ENCODE results near the gene GFAP. TPM values are rescaled to one million over a fixed set of nuclear protein-coding genes. Genes with fewer than 3 reads are reported as not detected.

Gene GFAP
- total RNA-seq, 1 donor from 2014 or later, result not detected

- Mint-ChIP-seq H3K36me3 (ENCODE audit: low read depth, unreplicated experiment) (peaks cover 20% of the 10 kb centered on the region), H3K27ac (ENCODE audit: unreplicated experiment) (no peak overlapping the region), H3K27me3 (ENCODE audit: low read depth, unreplicated experiment) (no peaks in the 10 kb centered on the region), H3K4me1 (ENCODE audit: low read depth, unreplicated experiment) (no peaks in the 10 kb centered on the region), H3K9me3 (ENCODE audit: unreplicated experiment) (no peaks in the 10 kb centered on the region), H3K4me3 (ENCODE audit: unreplicated experiment) (no peak overlapping the region)
- Histone ChIP-seq H3K9me3 (ENCODE audit: insufficient read depth, low read depth, low read length) (no peaks in the 10 kb centered on the region), H3K9ac (ENCODE audit: low read length) (no peak overlapping the region), H3K36me3 (ENCODE audit: insufficient read depth, low read length) (peaks cover 57% of the 10 kb centered on the region), H4K20me1 (ENCODE audit: insufficient read depth, low read length) (peaks cover 28% of the 10 kb centered on the region), H3K4me2 (ENCODE audit: low read length) (no peak overlapping the region), H3K79me2 (ENCODE audit: insufficient read depth, low read length) (no peaks in the 10 kb centered on the region), H2AFZ (ENCODE audit: low read depth, low read length) (no peak overlapping the region), H3K27me3 (ENCODE audit: insufficient read depth, low read length) (no peaks in the 10 kb centered on the region), H3K27ac (ENCODE audit: low read depth, low read length) (no peak overlapping the region), H3K4me3 (ENCODE audit: insufficient read depth, low read depth, low read length) (no peak overlapping the region), H3K4me1 (ENCODE audit: insufficient read depth, low read length) (no peaks in the 10 kb centered on the region)
- FAIRE-seq (no peak), DNase-seq (ENCODE audit: low read depth) (no peak)
- TF ChIP-seq, protein P1, sequence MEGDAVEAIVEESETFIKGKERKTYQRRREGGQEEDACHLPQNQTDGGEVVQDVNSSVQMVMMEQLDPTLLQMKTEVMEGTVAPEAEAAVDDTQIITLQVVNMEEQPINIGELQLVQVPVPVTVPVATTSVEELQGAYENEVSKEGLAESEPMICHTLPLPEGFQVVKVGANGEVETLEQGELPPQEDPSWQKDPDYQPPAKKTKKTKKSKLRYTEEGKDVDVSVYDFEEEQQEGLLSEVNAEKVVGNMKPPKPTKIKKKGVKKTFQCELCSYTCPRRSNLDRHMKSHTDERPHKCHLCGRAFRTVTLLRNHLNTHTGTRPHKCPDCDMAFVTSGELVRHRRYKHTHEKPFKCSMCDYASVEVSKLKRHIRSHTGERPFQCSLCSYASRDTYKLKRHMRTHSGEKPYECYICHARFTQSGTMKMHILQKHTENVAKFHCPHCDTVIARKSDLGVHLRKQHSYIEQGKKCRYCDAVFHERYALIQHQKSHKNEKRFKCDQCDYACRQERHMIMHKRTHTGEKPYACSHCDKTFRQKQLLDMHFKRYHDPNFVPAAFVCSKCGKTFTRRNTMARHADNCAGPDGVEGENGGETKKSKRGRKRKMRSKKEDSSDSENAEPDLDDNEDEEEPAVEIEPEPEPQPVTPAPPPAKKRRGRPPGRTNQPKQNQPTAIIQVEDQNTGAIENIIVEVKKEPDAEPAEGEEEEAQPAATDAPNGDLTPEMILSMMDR (IDR thresholded peaks at IDR 0.05; ENCODE audit: insufficient read depth, low read depth, low read length), result no peak
- TF ChIP-seq EZH2 (IDR thresholded peaks at IDR 0.05; ENCODE audit: insufficient read depth, low read length), result no peak
These were observed 39.5 kb downstream of the GFAP start for GRCh38 chr17:44875761-44876160.

GRCh38 chr17:44872131-44872768 lies 43.0 kb downstream of the GFAP start:
- no peaks in the 10 kb centered on the region for H3K27me3 ChIP-seq (ENCODE audit: insufficient read depth, low read length)
- TF ChIP-seq, protein P1 (IDR thresholded peaks at IDR 0.05; ENCODE audit: insufficient read depth, low read depth, low read length), result no peak
- no peak for TF ChIP-seq EZH2 (IDR thresholded peaks at IDR 0.05; ENCODE audit: insufficient read depth, low read length)
- no peak overlapping the region for H3K27ac Mint-ChIP-seq (ENCODE audit: unreplicated experiment)

DNA sequence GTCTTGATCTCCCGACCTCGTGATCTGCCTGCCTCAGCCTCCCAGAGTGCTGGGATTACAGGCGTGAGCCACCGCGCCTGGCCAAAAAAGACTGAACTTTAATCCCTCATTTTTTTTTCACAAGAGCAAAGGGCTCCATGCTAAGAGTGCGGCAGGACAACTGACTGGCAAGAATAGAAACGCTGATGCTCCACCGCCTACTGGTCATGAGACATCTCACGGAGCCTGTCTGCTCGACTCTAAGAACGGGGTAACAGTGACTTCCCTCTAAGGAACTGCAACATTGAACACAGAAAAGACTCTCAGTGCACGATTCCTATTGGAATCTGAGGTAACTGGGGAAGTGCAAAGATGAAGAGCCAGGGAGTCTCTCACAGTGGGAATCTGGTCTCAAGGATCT lies 43.7 kb downstream of the GFAP start:
- Histone ChIP-seq H3K9me3 (ENCODE audit: insufficient read depth, low read depth, low read length) (no peaks in the 10 kb centered on the region), H3K27me3 (ENCODE audit: insufficient read depth, low read length) (no peaks in the 10 kb centered on the region), H3K4me1 (ENCODE audit: insufficient read depth, low read length) (no peaks in the 10 kb centered on the region), H3K9ac (ENCODE audit: low read length) (no peak overlapping the region), H3K4me2 (ENCODE audit: low read length) (no peak overlapping the region), H3K4me3 (ENCODE audit: insufficient read depth, low read depth, low read length) (no peak overlapping the region), H2AFZ (ENCODE audit: low read depth, low read length) (no peak overlapping the region), H3K27ac (ENCODE audit: low read depth, low read length) (no peak overlapping the region), H3K36me3 (ENCODE audit: insufficient read depth, low read length) (peaks cover 51% of the 10 kb centered on the region), H4K20me1 (ENCODE audit: insufficient read depth, low read length) (peaks cover 12% of the 10 kb centered on the region), H3K79me2 (ENCODE audit: insufficient read depth, low read length) (no peaks in the 10 kb centered on the region)
- no peak for TF ChIP-seq EZH2 (IDR thresholded peaks at IDR 0.05; ENCODE audit: insufficient read depth, low read length)
- TF ChIP-seq, protein P1 (IDR thresholded peaks at IDR 0.05; ENCODE audit: insufficient read depth, low read depth, low read length), result no peak
- Mint-ChIP-seq H3K27ac (ENCODE audit: unreplicated experiment) (no peak overlapping the region), H3K27me3 (ENCODE audit: low read depth, unreplicated experiment) (no peaks in the 10 kb centered on the region), H3K4me1 (ENCODE audit: low read depth, unreplicated experiment) (no peaks in the 10 kb centered on the region), H3K36me3 (ENCODE audit: low read depth, unreplicated experiment) (peaks cover 19% of the 10 kb centered on the region), H3K9me3 (ENCODE audit: unreplicated experiment) (no peaks in the 10 kb centered on the region), H3K4me3 (ENCODE audit: unreplicated experiment) (no peak overlapping the region)
- FAIRE-seq, result no peak
- no peak for DNase-seq (ENCODE audit: low read depth)

More at GRCh38 chr17:44872131-44872768, 43.0 kb downstream of the GFAP start:
- H3K4me1 ChIP-seq (ENCODE audit: insufficient read depth, low read length), result no peaks in the 10 kb centered on the region
- Mint-ChIP-seq H3K4me3 (ENCODE audit: unreplicated experiment) (no peak overlapping the region), H3K9me3 (ENCODE audit: unreplicated experiment) (no peaks in the 10 kb centered on the region), H3K36me3 (ENCODE audit: low read depth, unreplicated experiment) (peaks cover 21% of the 10 kb centered on the region), H3K4me1 (ENCODE audit: low read depth, unreplicated experiment) (no peaks in the 10 kb centered on the region), H3K27me3 (ENCODE audit: low read depth, unreplicated experiment) (no peaks in the 10 kb centered on the region)
- no peak overlapping the region for H3K4me2 ChIP-seq (ENCODE audit: low read length)
- H3K4me3 ChIP-seq (ENCODE audit: insufficient read depth, low read depth, low read length), result no peak overlapping the region
- H3K79me2 ChIP-seq (ENCODE audit: insufficient read depth, low read length), result no peaks in the 10 kb centered on the region
- peaks cover 55% of the 10 kb centered on the region for H3K36me3 ChIP-seq (ENCODE audit: insufficient read depth, low read length)
- no peak overlapping the region for H3K27ac ChIP-seq (ENCODE audit: low read depth, low read length)
- DNase-seq (ENCODE audit: low read depth) (no peak), FAIRE-seq (no peak)
- peaks cover 15% of the 10 kb centered on the region for H4K20me1 ChIP-seq (ENCODE audit: insufficient read depth, low read length)
- H3K9ac ChIP-seq (ENCODE audit: low read length), result no peak overlapping the region
- H2AFZ ChIP-seq (ENCODE audit: low read depth, low read length), result no peak overlapping the region
- H3K9me3 ChIP-seq (ENCODE audit: insufficient read depth, low read depth, low read length), result no peaks in the 10 kb centered on the region

Data from astrocyte (in vitro differentiated cells and primary cell).